Neuronal stem cell (in vitro differentiated cells): ENCODE results near the gene SDE2.
A peak's percentile ranks its signal among the peaks of the same experiment; 100 is the strongest.
"Not testable (repeated sequence)": the region's sequence is repeated elsewhere in the genome, so short reads cannot be mapped to it uniquely, and the experiment has no call there.

Experiments used
- DNase-seq: peaks from one replicate; pipeline ENCODE4 v3.0.0-alpha.2; 2013; ENCODE audit warnings: low spot score
- H2AFZ ChIP-seq: one replicate; pipeline ENCODE4 v1.6.1; 2013; ENCODE audit warnings: mild to moderate bottlenecking, low read length, inconsistent platforms
- H2AK5ac ChIP-seq: 2 replicates; pipeline ENCODE4 v1.6.1; 2013; ENCODE audit warnings: low read depth, mild to moderate bottlenecking, inconsistent platforms, low read length, moderate library complexity, mixed read lengths
- H2BK120ac ChIP-seq: 2 replicates; pipeline ENCODE4 v1.6.1; 2013; ENCODE audit warnings: low read depth, mild to moderate bottlenecking, inconsistent platforms, low read length, moderate library complexity, mixed read lengths
- H2BK12ac ChIP-seq: one replicate; pipeline ENCODE4 v1.6.1; 2013; ENCODE audit warnings: low read length, inconsistent platforms
- H2BK15ac ChIP-seq: 2 replicates; pipeline ENCODE4 v1.6.1; 2013; ENCODE audit warnings: mild to moderate bottlenecking, low read length, inconsistent platforms, mixed read lengths
- H2BK5ac ChIP-seq: one replicate; pipeline ENCODE4 v1.6.1; 2013; ENCODE audit warnings: inconsistent platforms, mild to moderate bottlenecking, low read length, moderate library complexity
- H3K14ac ChIP-seq: one replicate; pipeline ENCODE4 v1.6.1; 2013; ENCODE audit warnings: low read length, inconsistent platforms
- H3K18ac ChIP-seq: 2 replicates; pipeline ENCODE4 v1.6.1; 2013; ENCODE audit warnings: low read length, inconsistent platforms
- H3K23ac ChIP-seq: 2 replicates; pipeline ENCODE4 v1.6.1; 2013; ENCODE audit warnings: low read depth, mild to moderate bottlenecking, mixed read lengths, low read length, inconsistent platforms; ENCODE audit not compliant: poor library complexity
- H3K27ac ChIP-seq: replicated peaks from 3 replicates; pipeline ENCODE4 v1.5.1; 2013; ENCODE audit warnings: low read length, inconsistent platforms
- H3K27me3 ChIP-seq, 3 experiments: 2 replicates each; pipeline ENCODE4 v1.6.1; 2013; ENCODE audit warnings: low read length in 3 of 3, mild to moderate bottlenecking in 2 of 3, inconsistent platforms in 1 of 3, low read depth in 1 of 3, mixed read lengths in 1 of 3, moderate library complexity in 1 of 3; ENCODE audit not compliant: control insufficient read depth in 3 of 3, insufficient read depth in 3 of 3
- H3K36me3 ChIP-seq, 2 donors: replicated peaks in 1 of 2; 2 replicates each; pipeline ENCODE4 v1.6.1; 2013; ENCODE audit warnings: low read length in 2 of 2; ENCODE audit not compliant: control insufficient read depth in 2 of 2, insufficient read depth in 2 of 2
- H3K4ac ChIP-seq: 2 replicates; pipeline ENCODE4 v1.6.1; 2013; ENCODE audit warnings: inconsistent platforms, mild to moderate bottlenecking, low read length, moderate library complexity
- H3K4me1 ChIP-seq, 2 donors: 1 replicate in 1 of 2; 2 replicates in 1 of 2; pipeline ENCODE4 v1.6.1; 2013; ENCODE audit warnings: low read length in 2 of 2, low read depth in 1 of 2; ENCODE audit not compliant: control insufficient read depth in 2 of 2, insufficient read depth in 1 of 2
- H3K4me2 ChIP-seq: one replicate; pipeline ENCODE4 v1.6.1; 2013; ENCODE audit warnings: mild to moderate bottlenecking, low read length, inconsistent platforms; ENCODE audit not compliant: insufficient read depth, poor library complexity, severe bottlenecking
- H3K4me3 ChIP-seq, 2 donors: 2 replicates each; pipeline ENCODE4 v1.5.1; 2013; ENCODE audit warnings: low read length in 2 of 2, mild to moderate bottlenecking in 2 of 2, inconsistent platforms in 1 of 2, moderate library complexity in 1 of 2
- H3K79me1 ChIP-seq: one replicate; pipeline ENCODE4 v1.6.1; 2013; ENCODE audit warnings: low read depth, mild to moderate bottlenecking, inconsistent platforms, low read length, moderate library complexity
- H3K9ac ChIP-seq: one replicate; pipeline ENCODE4 v1.6.1; 2013; ENCODE audit warnings: mild to moderate bottlenecking, low read depth, low read length, inconsistent platforms; ENCODE audit not compliant: poor library complexity
- H3K9me3 ChIP-seq, 2 donors: replicated peaks in 1 of 2; 2 replicates each; pipeline versions ENCODE3 to v1.6.1; 2013; ENCODE audit warnings: low read length in 2 of 2, mild to moderate bottlenecking in 2 of 2, inconsistent platforms in 1 of 2, low read depth in 1 of 2, mixed read lengths in 1 of 2, moderate library complexity in 1 of 2; ENCODE audit not compliant: control insufficient read depth in 2 of 2, insufficient read depth in 1 of 2
- H4K8ac ChIP-seq: one replicate; pipeline ENCODE4 v1.6.1; 2013; ENCODE audit warnings: low read depth, mild to moderate bottlenecking, inconsistent platforms, low read length, moderate library complexity
- H4K91ac ChIP-seq: one replicate; pipeline ENCODE4 v1.6.1; 2013; ENCODE audit warnings: low read length, low read depth, mild to moderate bottlenecking, inconsistent platforms; ENCODE audit not compliant: poor library complexity
- WGBS, 2 donors: extraction: QIAGEN DNeasy Blood & Tissue Kit; methylation state at CpG; one replicate each; pipeline ENCODE4 v1.1.7; 2013; ENCODE audit warnings: missing lambda C conversion rate in 2 of 2, mixed read lengths in 1 of 2; ENCODE audit not compliant: insufficient read length in 2 of 2, insufficient replicate concordance in 1 of 2; ENCODE audit errors: extremely low coverage in 2 of 2; 5-methylcytosine and 5-hydroxymethylcytosine counted together

Gene SDE2

DNA sequence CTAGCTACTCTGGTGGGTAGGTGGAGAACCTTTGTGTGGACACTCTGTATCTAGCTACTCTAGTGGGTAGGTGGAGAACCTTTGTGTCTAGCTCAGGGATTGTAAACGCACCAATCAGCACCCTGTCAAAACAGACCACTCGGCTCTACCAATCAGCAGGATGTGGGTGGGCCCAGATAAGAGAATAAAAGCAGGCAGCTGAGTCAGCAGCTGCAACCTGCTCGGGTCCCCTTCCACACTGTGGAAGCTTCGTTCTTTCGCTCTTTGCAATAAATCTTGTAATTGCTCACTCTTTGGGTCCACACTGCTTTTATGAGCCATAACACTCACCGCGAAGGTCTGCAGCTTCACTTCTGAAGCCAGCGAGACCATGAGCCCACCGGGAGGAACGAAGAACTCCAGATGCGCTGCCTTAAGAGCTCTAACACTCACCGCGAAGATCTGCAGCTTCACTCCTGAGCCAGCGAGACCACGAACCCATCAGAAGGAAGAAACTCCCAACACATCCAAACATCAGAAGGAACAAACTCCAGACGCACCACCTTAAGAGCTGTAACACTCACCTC, 28.5 kb downstream of the SDE2 start:
- H4K8ac ChIP-seq, H2BK120ac ChIP-seq, H3K18ac ChIP-seq, H3K9ac ChIP-seq, H3K4me3 ChIP-seq, H3K4me2 ChIP-seq, H2AK5ac ChIP-seq, H3K4me1 ChIP-seq, H3K27ac ChIP-seq, H3K4ac ChIP-seq, H4K91ac ChIP-seq, H3K14ac ChIP-seq, H3K9me3 ChIP-seq, H2BK15ac ChIP-seq, H3K27me3 ChIP-seq, DNase-seq, H3K79me1 ChIP-seq, H2BK12ac ChIP-seq, H2BK5ac ChIP-seq, H2AFZ ChIP-seq, H3K36me3 ChIP-seq, H3K23ac ChIP-seq: not testable (repeated sequence)
- WGBS, 2 donors, result no CpG with 5 or more reads among the region's 16 CpGs

DNA sequence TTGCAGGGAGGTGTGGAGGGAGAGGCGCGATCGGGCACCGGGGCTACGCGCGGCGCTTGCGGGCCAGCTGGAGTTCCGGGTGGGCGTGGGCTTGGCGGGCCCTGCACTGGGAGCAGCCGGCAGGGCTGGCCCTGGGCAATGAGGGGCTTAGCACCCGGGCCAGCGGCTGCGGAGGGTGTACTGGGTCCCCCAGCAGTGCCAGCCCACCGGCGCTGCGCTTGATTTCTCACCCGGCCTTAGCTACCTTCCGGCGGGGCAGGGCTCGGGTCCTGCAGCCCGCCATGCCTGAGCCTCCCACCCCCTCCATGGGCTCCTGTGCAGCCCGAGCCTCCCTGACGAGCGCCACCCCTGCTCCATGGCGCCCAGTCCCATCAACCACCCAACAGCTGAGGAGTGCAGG, 29.4 kb downstream of the SDE2 start:
- H2BK120ac ChIP-seq, H3K4me2 ChIP-seq, H3K4me3 ChIP-seq, H3K23ac ChIP-seq, H4K91ac ChIP-seq, H4K8ac ChIP-seq, H2BK5ac ChIP-seq, H3K4me1 ChIP-seq, H3K9ac ChIP-seq, H3K4ac ChIP-seq, H2BK15ac ChIP-seq, H2AFZ ChIP-seq, H3K79me1 ChIP-seq, H3K27ac ChIP-seq, H3K9me3 ChIP-seq, DNase-seq, H2AK5ac ChIP-seq, H3K18ac ChIP-seq, H3K36me3 ChIP-seq, H3K27me3 ChIP-seq: not testable (repeated sequence)
- H3K14ac ChIP-seq, result peak overlapping the region; percentile 38
- no CpG with 5 or more reads among the region's 28 CpGs for WGBS, 2 donors
- peak overlapping the region; percentile 58 for H2BK12ac ChIP-seq

DNA sequence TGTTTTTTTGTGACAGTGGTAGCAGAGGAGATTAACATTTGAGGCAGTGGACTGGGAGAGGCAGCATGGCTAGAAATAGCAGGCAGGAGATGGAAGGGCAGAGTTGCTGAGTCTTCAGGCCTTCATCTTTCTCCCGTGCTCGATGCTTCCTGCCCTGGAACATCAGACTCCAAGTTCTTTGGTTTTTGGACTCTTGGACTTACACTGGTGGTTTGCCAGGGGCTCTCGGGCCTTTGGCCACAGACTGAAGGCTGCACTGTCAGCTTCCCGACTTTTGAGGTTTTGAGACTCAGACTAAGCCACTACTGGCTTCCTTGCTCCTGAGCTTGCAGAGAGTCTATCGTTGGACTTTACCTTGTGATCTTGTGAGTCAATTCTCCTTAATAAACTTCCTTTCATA, 33.9 kb downstream of the SDE2 start:
- H3K27ac ChIP-seq, result no peak overlapping the region
- no peak overlapping the region for H4K8ac ChIP-seq
- no peak overlapping the region for H3K9ac ChIP-seq
- H4K91ac ChIP-seq, result no peak overlapping the region
- no peaks in the 10 kb centered on the region for H3K27me3 ChIP-seq
- H2BK15ac ChIP-seq, result no peak overlapping the region
- H3K9me3 ChIP-seq, result no peaks in the 10 kb centered on the region
- no peak overlapping the region for H3K4me2 ChIP-seq
- H3K14ac ChIP-seq, result no peak overlapping the region
- no peak overlapping the region for H3K23ac ChIP-seq
- H3K18ac ChIP-seq, result no peak overlapping the region
- H2BK120ac ChIP-seq, result no peak overlapping the region
- no peak overlapping the region for H2BK5ac ChIP-seq
- no peaks in the 10 kb centered on the region for H3K36me3 ChIP-seq
- H2AFZ ChIP-seq, result peak overlapping the region; percentile 51
- H3K4me1 ChIP-seq, result peaks cover 2 to 5% of the 10 kb centered on the region in 2 donors
- H2AK5ac ChIP-seq, result no peak overlapping the region
- H3K4ac ChIP-seq, result no peak overlapping the region
- H3K4me3 ChIP-seq, result no peak overlapping the region
- DNase-seq, result no peak
- peaks cover 2% of the 10 kb centered on the region for H3K79me1 ChIP-seq
- WGBS, 2 donors, result no CpG with 5 or more reads among the region's 5 CpGs
- H2BK12ac ChIP-seq, result no peak overlapping the region

GRCh38 chr1:225963735-225964530, 35.2 kb downstream of the SDE2 start:
- Histone ChIP-seq H3K27me3 (no peaks in the 10 kb centered on the region), H2BK120ac (no peak overlapping the region), H2BK15ac (no peak overlapping the region), H3K9me3 (no peaks in the 10 kb centered on the region), H2AK5ac (peak overlapping the region; percentile 46), H2BK12ac (no peak overlapping the region), H3K4me2 (no peak overlapping the region), H4K91ac (no peak overlapping the region), H2AFZ (no peak overlapping the region), H3K79me1 (peaks cover 2% of the 10 kb centered on the region), H3K4ac (no peak overlapping the region), H3K4me1 (peaks cover 2 to 3% of the 10 kb centered on the region in 2 donors), H3K18ac (no peak overlapping the region), H3K36me3 (no peaks in the 10 kb centered on the region), H2BK5ac (no peak overlapping the region), H4K8ac (no peak overlapping the region), H3K23ac (no peak overlapping the region), H3K9ac (no peak overlapping the region), H3K27ac (no peak overlapping the region), H3K14ac (no peak overlapping the region), H3K4me3 (no peak overlapping the region)
- WGBS, 2 donors, result no CpG with 5 or more reads among the region's 15 CpGs
- no peak for DNase-seq
